Ishikawa (cell line): ENCODE results near the gene FGGY.

Experiments
- CEBPB ChIP-seq: IDR thresholded peaks from 2 replicates; pipeline ENCODE4 v1.6.1; 2012
- CREB1 ChIP-seq: IDR thresholded peaks from 2 replicates; pipeline ENCODE4 v1.6.1; 2012; ENCODE audit warnings: low read depth
- EGR1 ChIP-seq: IDR thresholded peaks from 2 replicates; pipeline ENCODE4 v1.6.1; 2012
- EP300 ChIP-seq: IDR thresholded peaks from 2 replicates; pipeline ENCODE4 v1.6.1; 2012; ENCODE audit warnings: borderline replicate concordance
- FOXM1 ChIP-seq: IDR thresholded peaks from 2 replicates; pipeline ENCODE4 v1.6.1; 2012; ENCODE audit warnings: low read depth, borderline replicate concordance
- MAX ChIP-seq: IDR thresholded peaks from 2 replicates; pipeline ENCODE4 v1.6.1; 2012
- NFIC ChIP-seq: IDR thresholded peaks from 2 replicates; pipeline ENCODE4 v1.6.1; 2012
- RAD21 ChIP-seq: IDR thresholded peaks from 2 replicates; pipeline ENCODE4 v1.6.1; 2012; ENCODE audit warnings: low read depth
- REST ChIP-seq: IDR thresholded peaks from 2 replicates; pipeline ENCODE4 v1.6.1; 2012; ENCODE audit warnings: low read depth, mild to moderate bottlenecking
- TAF1 ChIP-seq: IDR thresholded peaks from 2 replicates; pipeline ENCODE4 v1.6.1; 2012; ENCODE audit warnings: low read depth, mild to moderate bottlenecking
- TCF12 ChIP-seq: IDR thresholded peaks from 2 replicates; pipeline ENCODE4 v1.6.1; 2012; ENCODE audit warnings: low read depth
- TEAD4 ChIP-seq: IDR thresholded peaks from 2 replicates; pipeline ENCODE4 v1.6.1; 2012
- USF1 ChIP-seq: IDR thresholded peaks from 2 replicates; pipeline ENCODE4 v1.6.1; 2012
- YY1 ChIP-seq: IDR thresholded peaks from 2 replicates; pipeline ENCODE4 v1.6.1; 2012; ENCODE audit warnings: low read depth
- ZBTB7A ChIP-seq: IDR thresholded peaks from 2 replicates; pipeline ENCODE4 v1.6.1; 2012; ENCODE audit warnings: low read depth

Gene FGGY

GRCh38 chr1:59549066-59549837 is 252.4 kb downstream of the FGGY start:
- TF ChIP-seq YY1 = no peak
- no peak for TF ChIP-seq EGR1
- no peak for TF ChIP-seq TEAD4
- TF ChIP-seq FOXM1 = no peak
- TF ChIP-seq CREB1 = no peak
- no peak for TF ChIP-seq RAD21
- TF ChIP-seq TAF1 = no peak
- TF ChIP-seq MAX = no peak
- TF ChIP-seq ZBTB7A = no peak
- no peak for TF ChIP-seq CEBPB
- TF ChIP-seq REST = no peak
- TF ChIP-seq USF1 = no peak
- TF ChIP-seq EP300 = no peak
- TF ChIP-seq NFIC = no peak
- no peak for TF ChIP-seq TCF12

GRCh38 chr1:59549903-59550302 is 253.0 kb downstream of the FGGY start:
- TF ChIP-seq EGR1 (no peak), ZBTB7A (no peak), EP300 (no peak), USF1 (no peak), CEBPB (no peak), MAX (no peak), NFIC (no peak), FOXM1 (no peak), CREB1 (no peak), REST (no peak), RAD21 (no peak), YY1 (no peak), TEAD4 (no peak), TAF1 (no peak), TCF12 (no peak)

- TF ChIP-seq USF1 (no peak), YY1 (no peak), RAD21 (no peak), TCF12 (no peak), TEAD4 (no peak), CEBPB (no peak), MAX (no peak), CREB1 (no peak), ZBTB7A (no peak), FOXM1 (no peak), EGR1 (no peak), EP300 (no peak), TAF1 (no peak), REST (no peak), NFIC (no peak)
Observed at GRCh38 chr1:59552007-59552406, 255.1 kb downstream of the FGGY start.
